ENCODE results near the gene LSM7. TPM values are rescaled to one million over a fixed set of nuclear protein-coding genes. Genes with fewer than 3 reads are reported as not detected.
A peak's percentile ranks its signal among the peaks of the same experiment; 100 is the strongest.

The LSM7 gene
- total and polyA plus RNA-seq, 9 of the 15 experiments (the other 6 are each of a cell fraction or from before 2014, with no cell fraction given) = 40.5 to 690 (median 265) TPM

GRCh38 chr19:2345794-2346663 is 17.6 kb upstream of the LSM7 start (continued):
- TF ChIP-seq NKRF (IDR thresholded peaks at IDR 0.05; ENCODE audit: borderline replicate concordance) (peak; percentile 83), FOXK1 (CRISPR knock-in tag; IDR thresholded peaks at IDR 0.05; ENCODE audit: borderline replicate concordance) (no peak), SOX6 (IDR thresholded peaks at IDR 0.05) (peak; percentile 98), SETDB1 (IDR thresholded peaks at IDR 0.05; ENCODE audit: low read length) (no peak), ZBTB2 (IDR thresholded peaks at IDR 0.05) (peak; percentile 85), EWSR1 (IDR thresholded peaks at IDR 0.05; ENCODE audit: borderline replicate concordance, low read depth, partially characterized antibody) (no peak), HDAC2 (IDR thresholded peaks at IDR 0.05) (peak; percentile 78; the same call in 1 of the 2 replicates), TRIM25 (IDR thresholded peaks at IDR 0.05; ENCODE audit: borderline replicate concordance) (peak; percentile 88; the same call in 1 of the 2 replicates), ZNF512 (tag; IDR thresholded peaks at IDR 0.05) (peak; percentile 66; the same call in 1 of the 2 replicates), CBFA2T3 (IDR thresholded peaks at IDR 0.05) (peak; percentile 91), GABPB2 (CRISPR knock-in tag; conservative IDR thresholded peaks at IDR 0.05) (no peak), EZH2 (IDR thresholded peaks at IDR 0.05; ENCODE audit: borderline replicate concordance, low read depth, low read length) (no peak), JUN (IDR thresholded peaks at IDR 0.05; ENCODE audit: borderline replicate concordance, low read depth, low read length) (peak; percentile 48; the same call in 1 of the 2 replicates), JUN (CRISPR knock-in tag; IDR thresholded peaks at IDR 0.05; ENCODE audit: borderline replicate concordance) (no peak), ARID2 (IDR thresholded peaks at IDR 0.05) (peak; percentile 73; the same call in 1 of the 2 replicates), ID3 (CRISPR knock-in tag; IDR thresholded peaks at IDR 0.05) (no peak), ID3 (tag; IDR thresholded peaks at IDR 0.05) (0 out of 2 replicates have a peak, but pooled peaks have one; percentile 31), BRD9 (IDR thresholded peaks at IDR 0.05; ENCODE audit: low read depth, partially characterized antibody) (peak; percentile 77), HDGF (IDR thresholded peaks at IDR 0.05) (0 out of 2 replicates have a peak, but pooled peaks have one; percentile 61), KAT8 (IDR thresholded peaks at IDR 0.05; ENCODE audit: low read depth) (0 out of 2 replicates have a peak, but pooled peaks have one; percentile 43), SAP30 (IDR thresholded peaks at IDR 0.05; ENCODE audit: borderline replicate concordance, insufficient read depth, low read depth, low read length, poor library complexity, severe bottlenecking) (peak; percentile 66)

All from K562 (cell line).